ENCODE measurements around the gene RAVER2.
"Not testable (repeated sequence)": the region's sequence is repeated elsewhere in the genome, so short reads cannot be mapped to it uniquely, and the experiment has no call there.

Gene RAVER2

GRCh38 chr1:64748706-64749105 is 3.8 kb downstream of the RAVER2 start:
- no peak for DNase-seq (ENCODE audit: low read depth)

- no peak for DNase-seq (ENCODE audit: low read depth)
These were observed 5.2 kb downstream of the RAVER2 start for GRCh38 chr1:64750092-64750491.

- no peak for DNase-seq (ENCODE audit: low read depth)
These were observed 6.0 kb downstream of the RAVER2 start for GRCh38 chr1:64750875-64751274.

- no peak for DNase-seq (ENCODE audit: low read depth)
These were observed 9.3 kb downstream of the RAVER2 start for GRCh38 chr1:64754173-64754572.

GRCh38 chr1:64755361-64755760 is 10.5 kb downstream of the RAVER2 start:
- no peak for DNase-seq (ENCODE audit: low read depth)

GRCh38 chr1:64756770-64757169 is 11.9 kb downstream of the RAVER2 start:
- no peak for DNase-seq (ENCODE audit: low read depth)

GRCh38 chr1:64757213-64757612 is 12.3 kb downstream of the RAVER2 start:
- DNase-seq (ENCODE audit: low read depth): no peak

- no peak for DNase-seq (ENCODE audit: low read depth)
These were observed 13.4 kb downstream of the RAVER2 start for GRCh38 chr1:64758233-64758632.

- DNase-seq (ENCODE audit: low read depth): no peak
These were observed 15.1 kb downstream of the RAVER2 start for GRCh38 chr1:64759968-64760367.

GRCh38 chr1:64765012-64765411 is 20.1 kb downstream of the RAVER2 start:
- no peak for DNase-seq (ENCODE audit: low read depth)

GRCh38 chr1:64765826-64766225 is 21.0 kb downstream of the RAVER2 start:
- DNase-seq (ENCODE audit: low read depth): no peak

- DNase-seq (ENCODE audit: low read depth): no peak
These were observed 21.6 kb downstream of the RAVER2 start for GRCh38 chr1:64766429-64766828.

- no peak for DNase-seq (ENCODE audit: low read depth)
These were observed 24.6 kb downstream of the RAVER2 start for GRCh38 chr1:64769482-64769881.

GRCh38 chr1:64769971-64770370 is 25.1 kb downstream of the RAVER2 start:
- no peak for DNase-seq (ENCODE audit: low read depth)

GRCh38 chr1:64773306-64773705 is 28.4 kb downstream of the RAVER2 start:
- DNase-seq (ENCODE audit: low read depth): not testable (repeated sequence)

- DNase-seq (ENCODE audit: low read depth): no peak
These were observed 30.2 kb downstream of the RAVER2 start for GRCh38 chr1:64775113-64775512.

GRCh38 chr1:64782044-64782443 is 37.2 kb downstream of the RAVER2 start:
- not testable (repeated sequence) for DNase-seq (ENCODE audit: low read depth)

- DNase-seq (ENCODE audit: low read depth): not testable (repeated sequence)
These were observed 38.0 kb downstream of the RAVER2 start for GRCh38 chr1:64782848-64783247.

- no peak for DNase-seq (ENCODE audit: low read depth)
These were observed 46.1 kb downstream of the RAVER2 start for GRCh38 chr1:64790832-64791487.

- no peak for DNase-seq (ENCODE audit: low read depth)
These were observed 54.0 kb downstream of the RAVER2 start for GRCh38 chr1:64798872-64799271.

- DNase-seq (ENCODE audit: low read depth): no peak
These were observed 57.1 kb downstream of the RAVER2 start for GRCh38 chr1:64801851-64802523.

- no peak for DNase-seq (ENCODE audit: low read depth)
These were observed 64.4 kb downstream of the RAVER2 start for GRCh38 chr1:64809309-64809708.

- no peak for DNase-seq (ENCODE audit: low read depth)
These were observed 65.1 kb downstream of the RAVER2 start for GRCh38 chr1:64810001-64810400.

- no peak for DNase-seq (ENCODE audit: low read depth)
These were observed 66.3 kb downstream of the RAVER2 start for GRCh38 chr1:64811131-64811530.
